ENCODE measurements around the gene PIP. TPM values are rescaled to one million over a fixed set of nuclear protein-coding genes. Genes with fewer than 3 reads are reported as not detected.
"Not testable (repeated sequence)": the region's sequence is repeated elsewhere in the genome, so short reads cannot be mapped to it uniquely, and the experiment has no call there.

PIP gene, protein sequence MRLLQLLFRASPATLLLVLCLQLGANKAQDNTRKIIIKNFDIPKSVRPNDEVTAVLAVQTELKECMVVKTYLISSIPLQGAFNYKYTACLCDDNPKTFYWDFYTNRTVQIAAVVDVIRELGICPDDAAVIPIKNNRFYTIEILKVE
- not detected for total RNA-seq
- long read RNA-seq: 0 reads

GRCh38 chr7:143131781-143132180 is at the start of gene PIP:
Gene PIP (plus strand): TSS chr7:143132077. CDS start chr7:143132117, 40 bp downstream.
- Histone ChIP-seq H3K4me1 (no peaks in the 10 kb centered on the region), H3K27ac (no peak within 1 kb of the TSS), H3K9me3 (no peaks in the 10 kb centered on the region), H3K36me3 (no peaks in the 10 kb centered on the region), H3K4me3 (no peak within 1 kb of the TSS), H3K27me3 (no peaks in the 10 kb centered on the region)
- no peak for ATAC-seq
- 9% methylated on average over 3 of the region's 4 CpGs for WGBS (ENCODE audit: insufficient coverage, low coverage, low lambda C conversion rate, missing lambda C conversion rate)
- no peak for DNase-seq
- intact Hi-C loops (cut with DNase I): no loop called here
- TF ChIP-seq, protein P1, sequence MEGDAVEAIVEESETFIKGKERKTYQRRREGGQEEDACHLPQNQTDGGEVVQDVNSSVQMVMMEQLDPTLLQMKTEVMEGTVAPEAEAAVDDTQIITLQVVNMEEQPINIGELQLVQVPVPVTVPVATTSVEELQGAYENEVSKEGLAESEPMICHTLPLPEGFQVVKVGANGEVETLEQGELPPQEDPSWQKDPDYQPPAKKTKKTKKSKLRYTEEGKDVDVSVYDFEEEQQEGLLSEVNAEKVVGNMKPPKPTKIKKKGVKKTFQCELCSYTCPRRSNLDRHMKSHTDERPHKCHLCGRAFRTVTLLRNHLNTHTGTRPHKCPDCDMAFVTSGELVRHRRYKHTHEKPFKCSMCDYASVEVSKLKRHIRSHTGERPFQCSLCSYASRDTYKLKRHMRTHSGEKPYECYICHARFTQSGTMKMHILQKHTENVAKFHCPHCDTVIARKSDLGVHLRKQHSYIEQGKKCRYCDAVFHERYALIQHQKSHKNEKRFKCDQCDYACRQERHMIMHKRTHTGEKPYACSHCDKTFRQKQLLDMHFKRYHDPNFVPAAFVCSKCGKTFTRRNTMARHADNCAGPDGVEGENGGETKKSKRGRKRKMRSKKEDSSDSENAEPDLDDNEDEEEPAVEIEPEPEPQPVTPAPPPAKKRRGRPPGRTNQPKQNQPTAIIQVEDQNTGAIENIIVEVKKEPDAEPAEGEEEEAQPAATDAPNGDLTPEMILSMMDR (IDR thresholded peaks at IDR 0.05): no peak
- TF ChIP-seq POLR2A (IDR thresholded peaks at IDR 0.05): no peak

DNA sequence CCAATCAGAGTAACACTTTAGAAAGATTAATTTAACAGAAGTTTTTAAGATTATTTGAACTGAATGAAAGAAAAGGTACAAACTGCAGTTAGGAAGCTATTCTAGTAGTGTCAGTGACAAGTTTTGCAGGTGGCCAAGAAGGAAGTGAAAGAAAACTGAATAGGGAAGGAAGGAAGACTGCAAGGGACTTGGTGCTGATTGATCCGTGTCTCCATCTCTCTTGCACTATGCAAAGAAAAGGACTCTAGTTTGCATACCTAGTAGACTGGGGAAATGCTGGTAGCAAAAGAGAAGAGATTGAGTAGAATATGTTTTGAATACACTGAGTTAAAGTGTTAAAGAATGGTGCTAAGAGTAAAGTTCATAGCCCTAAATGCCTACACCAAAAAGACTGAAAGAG is 46.8 kb upstream of the PIP start:
- intact Hi-C loops (cut with DNase I): no loop called here
- no peaks in the 10 kb centered on the region for H3K36me3 ChIP-seq
- H3K27me3 ChIP-seq: no peaks in the 10 kb centered on the region
- 47% methylated on average over 1 of the region's 1 CpG for WGBS (ENCODE audit: insufficient coverage, low coverage, low lambda C conversion rate, missing lambda C conversion rate)
- no peak for DNase-seq
- ATAC-seq: no peak
- H3K4me3 ChIP-seq: no peak overlapping the region
- no peaks in the 10 kb centered on the region for H3K4me1 ChIP-seq
- TF ChIP-seq, protein P1 (IDR thresholded peaks at IDR 0.05): no peak
- TF ChIP-seq POLR2A (IDR thresholded peaks at IDR 0.05): no peak
- no peaks in the 10 kb centered on the region for H3K9me3 ChIP-seq
- H3K27ac ChIP-seq: no peak overlapping the region

GRCh38 chr7:143085610-143086009 is 46.3 kb upstream of the PIP start:
- H3K27me3 ChIP-seq; DNase-seq; intact Hi-C loops (cut with DNase I); ATAC-seq; H3K4me1 ChIP-seq; H3K36me3 ChIP-seq; H3K27ac ChIP-seq; H3K9me3 ChIP-seq; H3K4me3 ChIP-seq: not testable (repeated sequence)
- WGBS (ENCODE audit: insufficient coverage, low coverage, low lambda C conversion rate, missing lambda C conversion rate): 81% methylated on average over 3 of the region's 3 CpGs

DNA sequence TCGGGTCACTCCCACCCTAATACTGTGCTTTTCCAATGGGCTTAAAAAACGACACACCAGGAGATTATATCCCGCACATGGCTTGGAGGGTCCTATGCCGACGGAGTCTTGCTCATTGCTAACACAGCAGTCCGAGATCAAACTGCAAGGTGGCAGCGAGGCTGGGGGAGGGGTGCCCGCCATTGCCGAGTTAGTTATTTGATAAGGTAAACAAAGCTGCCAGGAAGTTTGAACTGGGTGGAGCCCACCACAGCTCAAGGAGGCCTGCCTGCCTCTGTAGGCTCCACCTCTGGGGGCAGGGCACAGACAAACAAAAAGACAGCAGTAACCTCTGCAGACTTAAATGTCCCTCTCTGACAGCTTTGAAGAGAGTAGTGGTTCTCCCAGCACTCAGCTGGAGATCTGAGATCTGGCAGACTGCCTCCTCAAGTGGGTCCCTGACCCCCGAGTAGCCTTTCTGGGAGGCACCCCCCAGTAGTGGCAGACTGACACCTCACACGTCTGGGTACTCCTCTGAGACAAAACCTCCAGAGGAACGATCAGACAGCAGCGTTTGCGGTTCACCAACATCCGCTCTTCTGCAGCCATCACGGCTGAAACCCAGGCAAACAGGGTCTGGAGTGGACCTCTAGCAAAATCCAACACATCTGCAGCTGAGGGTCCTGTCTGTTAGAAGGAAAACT is 43.2 kb upstream of the PIP start:
- DNase-seq; intact Hi-C loops (cut with DNase I); H3K27me3 ChIP-seq; H3K4me1 ChIP-seq; ATAC-seq; H3K4me3 ChIP-seq; H3K27ac ChIP-seq; H3K9me3 ChIP-seq; H3K36me3 ChIP-seq: not testable (repeated sequence)
- WGBS (ENCODE audit: insufficient coverage, low coverage, low lambda C conversion rate, missing lambda C conversion rate): 84% methylated on average over 5 of the region's 16 CpGs

- Histone ChIP-seq H3K27ac (no peak overlapping the region), H3K4me1 (no peaks in the 10 kb centered on the region), H3K9me3 (peaks cover 0 to 9% (median 2%) of the 10 kb centered on the region in 4 donors), H3K36me3 (no peaks in the 10 kb centered on the region), H3K4me3 (no peak overlapping the region), H3K27me3 (no peaks in the 10 kb centered on the region)
- WGBS (ENCODE audit: insufficient coverage, low coverage, low lambda C conversion rate, missing lambda C conversion rate): 100% methylated on average over 1 of the region's 2 CpGs
- no peak for DNase-seq
- no peak for ATAC-seq
- intact Hi-C loops (cut with DNase I): no loop called here
- TF ChIP-seq POLR2A (IDR thresholded peaks at IDR 0.05): no peak
- TF ChIP-seq, protein P1 (IDR thresholded peaks at IDR 0.05): no peak
These were observed 35.7 kb upstream of the PIP start for GRCh38 chr7:143096146-143096545.

GRCh38 chr7:143099579-143099978 is 32.3 kb upstream of the PIP start:
- ATAC-seq; H3K36me3 ChIP-seq; H3K9me3 ChIP-seq; intact Hi-C loops (cut with DNase I); H3K4me3 ChIP-seq; DNase-seq; H3K27me3 ChIP-seq; H3K27ac ChIP-seq: not testable (repeated sequence)
- WGBS (ENCODE audit: insufficient coverage, low coverage, low lambda C conversion rate, missing lambda C conversion rate): 88% methylated on average over 1 of the region's 1 CpG
- H3K4me1 ChIP-seq: peaks cover 0 to 11% (median 2%) of the 10 kb centered on the region in 4 donors
